HG02852 (cell line): ENCODE results near the gene APOBEC3A.
"Not testable (repeated sequence)": the region's sequence is repeated elsewhere in the genome, so short reads cannot be mapped to it uniquely, and the experiment has no call there.

Source experiments
- ATAC-seq: cut with Tn5 transposase; IDR thresholded peaks from one replicate; pipeline ENCODE4 v1.9.1; 2021; ENCODE audit warnings: mild to moderate bottlenecking, moderate library complexity; ENCODE audit not compliant: unreplicated experiment

The APOBEC3A gene

GRCh38 chr22:38957808-38958650 is 620 bp downstream of the APOBEC3A start:
- ATAC-seq = no peak

GRCh38 chr22:38958651-38958943 is 1.2 kb downstream of the APOBEC3A start:
- not testable (repeated sequence) for ATAC-seq

- ATAC-seq = no peak
These were observed 2.2 kb downstream of the APOBEC3A start for GRCh38 chr22:38959590-38959989.

GRCh38 chr22:38960673-38961072 is 3.3 kb downstream of the APOBEC3A start:
- not testable (repeated sequence) for ATAC-seq

- ATAC-seq = not testable (repeated sequence)
These were observed 5.9 kb downstream of the APOBEC3A start for GRCh38 chr22:38963291-38963738.

- ATAC-seq = no peak
These were observed 6.5 kb downstream of the APOBEC3A start for GRCh38 chr22:38963872-38964271.

GRCh38 chr22:38964306-38964705 is 6.9 kb downstream of the APOBEC3A start:
- no peak for ATAC-seq

GRCh38 chr22:38964989-38965388 is 7.6 kb downstream of the APOBEC3A start:
- no peak for ATAC-seq

- ATAC-seq = no peak
These were observed 8.4 kb downstream of the APOBEC3A start for GRCh38 chr22:38965614-38966379.

- no peak for ATAC-seq
These were observed 8.9 kb downstream of the APOBEC3A start for GRCh38 chr22:38966380-38966702.

- ATAC-seq = no peak
These were observed 9.5 kb downstream of the APOBEC3A start for GRCh38 chr22:38966942-38967341.

GRCh38 chr22:38967451-38968450 is 10.3 kb downstream of the APOBEC3A start:
- no peak for ATAC-seq

- no peak for ATAC-seq
These were observed 11.4 kb downstream of the APOBEC3A start for GRCh38 chr22:38968801-38969200.

- no peak for ATAC-seq
These were observed 13.1 kb downstream of the APOBEC3A start for GRCh38 chr22:38970551-38970950.

GRCh38 chr22:38971202-38971601 is 13.8 kb downstream of the APOBEC3A start:
- ATAC-seq = no peak

GRCh38 chr22:38971791-38972190 is 14.4 kb downstream of the APOBEC3A start:
- ATAC-seq = no peak

- ATAC-seq = no peak
These were observed 15.1 kb downstream of the APOBEC3A start for GRCh38 chr22:38972558-38972957.

GRCh38 chr22:38973289-38974169 is 16.1 kb downstream of the APOBEC3A start:
- no peak for ATAC-seq

GRCh38 chr22:38974170-38974825 is 16.9 kb downstream of the APOBEC3A start:
- ATAC-seq = no peak

- no peak for ATAC-seq
These were observed 17.4 kb downstream of the APOBEC3A start for GRCh38 chr22:38974826-38975175.
